Natural killer cell (primary cell): ENCODE measurements around the gene AGMAT. TPM values are rescaled to one million over a fixed set of nuclear protein-coding genes. Genes with fewer than 3 reads are reported as not detected.

ENCODE experiments used
- ATAC-seq, 3 donors: fragments of 150-1000 bp in 2 of 3; fragments of 200-7000 bp in 1 of 3; cut with Tn5 transposase; 1 replicate in 1 of 3; 2 replicates in 2 of 3; pipeline ENCODE4 v1.10.0; 2021; ENCODE audit warnings: mild to moderate bottlenecking in 2 of 3, moderate library complexity in 2 of 3
- DNase-seq, 2 donors: peaks; one replicate each; pipeline versions ENCODE4 v3.0.0 to v3.0.0-alpha.2; 2013 to 2021; ENCODE audit warnings: mixed read lengths in 1 of 2
- H3K27ac ChIP-seq: one replicate; pipeline ENCODE4 v1.5.1; 2013; ENCODE audit warnings: mild to moderate bottlenecking, low read length
- H3K27me3 ChIP-seq: one replicate; pipeline ENCODE4 v1.6.1; 2013; ENCODE audit warnings: low read length; ENCODE audit not compliant: control insufficient read depth, insufficient read depth
- H3K36me3 ChIP-seq: one replicate; pipeline ENCODE4 v1.6.1; 2013; ENCODE audit warnings: low read length; ENCODE audit not compliant: control insufficient read depth, insufficient read depth
- H3K4me1 ChIP-seq: one replicate; pipeline ENCODE4 v1.6.1; 2013; ENCODE audit warnings: low read length; ENCODE audit not compliant: control insufficient read depth, insufficient read depth
- H3K4me3 ChIP-seq: one replicate; pipeline ENCODE4 v1.5.1; 2013; ENCODE audit warnings: low read length
- H3K9me3 ChIP-seq: one replicate; pipeline ENCODE4 v1.6.1; 2013; ENCODE audit warnings: low read length; ENCODE audit not compliant: control insufficient read depth, insufficient read depth
- H3K27ac Mint-ChIP-seq, 2 donors: one replicate each; pipeline ENCODE4 v1.8.0; 2022; ENCODE audit warnings: mild to moderate bottlenecking in 2 of 2, mixed read lengths in 2 of 2, moderate library complexity in 1 of 2
- H3K27me3 Mint-ChIP-seq, 2 donors: one replicate each; pipeline ENCODE4 v1.8.0; 2022; ENCODE audit warnings: low read depth in 2 of 2, mixed read lengths in 2 of 2
- H3K36me3 Mint-ChIP-seq: one replicate; pipeline ENCODE4 v1.8.0; 2022; ENCODE audit warnings: mixed read lengths
- H3K4me1 Mint-ChIP-seq, 2 donors: one replicate each; pipeline ENCODE4 v1.8.0; 2022; ENCODE audit warnings: mixed read lengths in 2 of 2
- H3K4me3 Mint-ChIP-seq: one replicate; pipeline ENCODE4 v1.8.0; 2022; ENCODE audit warnings: mild to moderate bottlenecking, moderate library complexity, mixed read lengths
- H3K9me3 Mint-ChIP-seq, 2 donors: one replicate each; pipeline ENCODE4 v1.8.0; 2022; ENCODE audit warnings: mixed read lengths in 2 of 2
- CTCF ChIP-seq: fragments of 200-600 bp; IDR thresholded peaks from one replicate; pipeline ENCODE4 v1.8.0; 2022; ENCODE audit warnings: antibody characterized with exemption
- WGBS: methylation state at CpG from one replicate; pipeline ENCODE4 v1.1.7; 2013; ENCODE audit warnings: missing lambda C conversion rate; ENCODE audit not compliant: insufficient coverage; 5-methylcytosine and 5-hydroxymethylcytosine counted together
- intact Hi-C: fragments of 100-400 bp; cut with micrococcal nuclease; formaldehyde crosslinking; loops from one replicate; pipeline ENCODE4 v1.14.2; 2022
- total RNA-seq, 4 donors: library from RNA; stranded (reverse); fragments of 120-200 nt in 1 of 4; gene quantifications; one replicate each; pipeline versions ENCODE4 v1.2.3 to v1.2.4, GENCODE V29; 2013 to 2022

AGMAT gene
- total RNA-seq, 3 donors from 2014 or later (not counting 1 experiment from before 2014, with no cell fraction given): 0.42 to 0.66 (median 0.65) TPM

DNA sequence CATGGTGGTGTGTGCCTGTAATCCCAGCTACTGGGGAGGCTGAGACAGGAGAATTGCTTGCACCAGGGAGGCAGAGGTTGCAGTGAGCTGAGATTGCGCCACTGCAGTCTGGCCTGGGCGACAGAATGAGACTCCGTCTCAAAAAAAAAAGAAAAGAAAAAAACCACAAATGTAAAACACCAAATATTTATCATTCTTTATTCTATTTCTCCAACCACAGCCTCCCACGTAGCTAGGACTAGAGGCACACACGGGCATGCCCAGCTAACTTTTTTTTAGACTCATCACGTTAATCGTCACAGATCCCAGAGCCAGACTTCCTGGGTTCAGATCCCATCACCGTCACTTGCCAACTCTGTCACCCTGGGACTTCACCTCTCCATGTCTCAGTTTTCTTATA is 44.7 kb downstream of the AGMAT start:
- Mint-ChIP-seq H3K4me1 (no peaks in the 10 kb centered on the region), H3K27ac (no peak overlapping the region), H3K4me3 (no peak overlapping the region), H3K9me3 (no peaks in the 10 kb centered on the region), H3K36me3 (peaks cover 6% of the 10 kb centered on the region), H3K27me3 (no peaks in the 10 kb centered on the region)
- Histone ChIP-seq H3K27me3 (no peaks in the 10 kb centered on the region), H3K36me3 (peaks cover 52% of the 10 kb centered on the region), H3K27ac (no peak overlapping the region), H3K9me3 (no peaks in the 10 kb centered on the region), H3K4me1 (no peaks in the 10 kb centered on the region), H3K4me3 (no peak overlapping the region)
- TF ChIP-seq CTCF: no peak
- ATAC-seq: no peak
- no peak for DNase-seq
- WGBS: 95% methylated on average over 7 of the region's 8 CpGs
- intact Hi-C loops: no loop called here

DNA sequence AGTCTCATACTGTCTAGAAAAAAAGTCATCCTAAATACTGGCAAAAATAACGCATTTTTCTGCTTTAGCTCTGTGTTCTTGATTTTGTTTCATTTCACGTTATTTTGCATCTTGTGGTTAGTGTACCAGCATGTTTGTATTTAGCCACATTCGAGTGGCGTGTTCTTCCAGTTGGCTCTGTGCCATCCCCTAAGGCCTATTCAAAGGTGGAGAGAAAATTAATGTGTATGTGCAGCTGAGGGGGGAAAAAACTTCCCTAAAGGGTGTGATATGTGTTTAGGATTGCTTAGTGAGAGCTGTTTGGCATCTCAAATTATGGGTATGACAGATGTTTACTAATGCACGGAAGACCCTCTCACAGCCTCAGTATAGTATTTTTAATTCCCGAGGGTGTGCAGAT is 46.1 kb downstream of the AGMAT start:
- Mint-ChIP-seq H3K36me3 (peaks cover 6% of the 10 kb centered on the region), H3K4me1 (no peaks in the 10 kb centered on the region), H3K27ac (no peak overlapping the region), H3K9me3 (no peaks in the 10 kb centered on the region), H3K4me3 (no peak overlapping the region), H3K27me3 (no peaks in the 10 kb centered on the region)
- intact Hi-C loops: no loop called here
- no peaks in the 10 kb centered on the region for H3K4me1 ChIP-seq
- peaks cover 48% of the 10 kb centered on the region for H3K36me3 ChIP-seq
- H3K9me3 ChIP-seq: no peaks in the 10 kb centered on the region
- WGBS: 60% methylated on average over 4 of the region's 6 CpGs
- DNase-seq: no peak
- H3K27me3 ChIP-seq: no peaks in the 10 kb centered on the region
- TF ChIP-seq CTCF: no peak
- H3K4me3 ChIP-seq: no peak overlapping the region
- no peak overlapping the region for H3K27ac ChIP-seq
- no peak for ATAC-seq

- Histone ChIP-seq H3K36me3 (peaks cover 12% of the 10 kb centered on the region), H3K27ac (no peak overlapping the region), H3K4me3 (no peak overlapping the region), H3K4me1 (peaks cover 6% of the 10 kb centered on the region), H3K9me3 (no peaks in the 10 kb centered on the region), H3K27me3 (no peaks in the 10 kb centered on the region)
- no peak for TF ChIP-seq CTCF
- H3K27ac Mint-ChIP-seq: peak overlapping the region in 1 of 2 donors; percentile 26
- no CpG with 5 or more reads among the region's 2 CpGs for WGBS
- H3K4me3 Mint-ChIP-seq: no peak overlapping the region
- H3K27me3 Mint-ChIP-seq: no peaks in the 10 kb centered on the region
- no peak for DNase-seq
- intact Hi-C loops: no loop called here
- no peak for ATAC-seq
- peaks cover 6% of the 10 kb centered on the region for H3K36me3 Mint-ChIP-seq
- no peaks in the 10 kb centered on the region for H3K9me3 Mint-ChIP-seq
- H3K4me1 Mint-ChIP-seq: peaks cover 13 to 17% of the 10 kb centered on the region in 2 donors
Observed at GRCh38 chr1:15531682-15532081, 53.2 kb downstream of the AGMAT start.

- Mint-ChIP-seq H3K27ac (no peak overlapping the region), H3K9me3 (no peaks in the 10 kb centered on the region), H3K4me3 (no peak overlapping the region), H3K36me3 (no peaks in the 10 kb centered on the region), H3K4me1 (peaks cover 20 to 24% of the 10 kb centered on the region in 2 donors), H3K27me3 (no peaks in the 10 kb centered on the region)
- WGBS: 88% methylated on average over 4 of the region's 4 CpGs
- intact Hi-C loops: no loop called here
- Histone ChIP-seq H3K4me1 (peaks cover 10% of the 10 kb centered on the region), H3K9me3 (no peaks in the 10 kb centered on the region), H3K4me3 (no peak overlapping the region), H3K27ac (no peak overlapping the region), H3K27me3 (no peaks in the 10 kb centered on the region), H3K36me3 (peaks cover 9% of the 10 kb centered on the region)
- no peak for ATAC-seq
- TF ChIP-seq CTCF: no peak
- DNase-seq: no peak
Observed at GRCh38 chr1:15531003-15531402, 53.8 kb downstream of the AGMAT start.
